Endothelial cell of umbilical vein (primary cell): Measurements from ENCODE around the gene JMJD8. TPM values are rescaled to one million over a fixed set of nuclear protein-coding genes. Genes with fewer than 3 reads are reported as not detected.

ENCODE experiments used
- BruUV-seq: library from RNA; stranded (reverse); fragments of 400-500 nt; replicated peaks from 2 replicates; lab custom pipeline; 2021; lab: Mats Ljungman, UMichigan
- CTCF ChIA-PET: fragments of 300-600, 350-600 bp; sonication (Branson Sonifier 250); formaldehyde crosslinking; loops from one replicate; lab custom pipeline; 2021; ENCODE audit warnings: antibody characterized with exemption, inconsistent platforms; lab: Charles Lee
- POLR2A ChIA-PET: fragments of 300-600, 350-600 bp; sonication (Branson Sonifier 250); formaldehyde crosslinking; loops from one replicate; lab custom pipeline; 2021; ENCODE audit warnings: antibody characterized with exemption, inconsistent platforms; lab: Charles Lee
- DNase-seq: peaks from one replicate; pipeline ENCODE4 v3.0.0-alpha.2; 2011; ENCODE audit warnings: low read depth, low spot score
- FAIRE-seq: peaks from 2 replicates; lab custom pipeline; 2011; peaks lifted over from hg19 to GRCh38; lab: Jason Lieb, UNC
- H2AFZ ChIP-seq: 2 replicates; pipeline ENCODE4 v1.6.0; 2012; ENCODE audit warnings: low read depth, low read length, control low read depth, inconsistent platforms
- H3K27ac ChIP-seq: 2 replicates; pipeline ENCODE4 v1.5.1; 2011; ENCODE audit warnings: low read depth, mild to moderate bottlenecking, control low read depth, low read length, moderate library complexity; ENCODE audit not compliant: insufficient read depth
- H3K27me3 ChIP-seq, 2 experiments: 2 replicates each; pipeline versions ENCODE4 v1.6.0 to v1.6.1; 2011; ENCODE audit warnings: low read length in 2 of 2, mixed read lengths in 1 of 2; ENCODE audit not compliant: control insufficient read depth in 2 of 2, insufficient read depth in 2 of 2
- H3K36me3 ChIP-seq, 2 experiments: 2 replicates in 1 of 2; 3 replicates in 1 of 2; pipeline ENCODE4 v1.5.1; 2011; ENCODE audit warnings: low read length in 2 of 2, mild to moderate bottlenecking in 1 of 2, moderate library complexity in 1 of 2; ENCODE audit not compliant: control insufficient read depth in 2 of 2, insufficient read depth in 2 of 2; ENCODE audit errors: extremely low read depth in 1 of 2
- H3K4me1 ChIP-seq: 3 replicates; pipeline ENCODE4 v1.5.1; 2011; ENCODE audit warnings: mild to moderate bottlenecking, low read length; ENCODE audit not compliant: control insufficient read depth, insufficient read depth; ENCODE audit errors: extremely low read depth
- H3K4me2 ChIP-seq: 2 replicates; pipeline ENCODE4 v1.6.1; 2011; ENCODE audit warnings: low read length, control low read depth, mixed read lengths; ENCODE audit not compliant: insufficient read depth
- H3K4me3 ChIP-seq, 3 experiments: fragments of 200-600 bp in 1 of 3; sonication (generic), shearing (Covaris generic) in 1 of 3; replicated peaks in 1 of 3; 2 replicates each; pipeline ENCODE4 v1.5.1; 2011 to 2016; ENCODE audit warnings: control low read depth in 3 of 3, low read length in 3 of 3, mild to moderate bottlenecking in 2 of 3, inconsistent platforms in 1 of 3, low read depth in 1 of 3, moderate library complexity in 1 of 3; ENCODE audit not compliant: insufficient read depth in 1 of 3
- H3K79me2 ChIP-seq: 2 replicates; pipeline ENCODE4 v1.6.0; 2012; ENCODE audit warnings: low read length, inconsistent platforms; ENCODE audit not compliant: control insufficient read depth, insufficient read depth
- H3K9ac ChIP-seq: replicated peaks from 2 replicates; pipeline ENCODE3; 2011; ENCODE audit warnings: low read length, control low read depth; ENCODE audit not compliant: insufficient read depth; ENCODE audit errors: extremely low read depth
- H3K9me1 ChIP-seq: replicated peaks from 3 replicates; pipeline ENCODE4 v1.6.0; 2011; ENCODE audit warnings: mild to moderate bottlenecking, low read length; ENCODE audit not compliant: control insufficient read depth, insufficient read depth; ENCODE audit errors: extremely low read depth
- H3K9me3 ChIP-seq: replicated peaks from 2 replicates; pipeline ENCODE4 v1.5.1; 2012; ENCODE audit warnings: low read length, inconsistent platforms; ENCODE audit not compliant: control insufficient read depth, insufficient read depth
- H4K20me1 ChIP-seq: replicated peaks from 2 replicates; pipeline ENCODE3; 2011; ENCODE audit warnings: mild to moderate bottlenecking, low read length; ENCODE audit not compliant: control insufficient read depth, insufficient read depth; ENCODE audit errors: extremely low read depth
- CTCF ChIP-seq, 2 donors: IDR thresholded peaks; 1 replicate in 1 of 2; 2 replicates in 1 of 2; pipeline ENCODE4 v1.5.1; 2011; ENCODE audit warnings: low read length in 2 of 2, mild to moderate bottlenecking in 2 of 2, moderate library complexity in 2 of 2, control low read depth in 1 of 2, inconsistent platforms in 1 of 2, low read depth in 1 of 2; ENCODE audit not compliant: insufficient read depth in 1 of 2; ENCODE audit errors: extremely low read depth in 1 of 2
- EZH2 ChIP-seq: IDR thresholded peaks from 2 replicates; pipeline ENCODE4 v1.6.1; 2012; ENCODE audit warnings: borderline replicate concordance, low read depth, mild to moderate bottlenecking, moderate library complexity, low read length, inconsistent platforms; ENCODE audit not compliant: severe bottlenecking
- FOS ChIP-seq: IDR thresholded peaks from 2 replicates; pipeline ENCODE4 v1.6.1; 2011; ENCODE audit warnings: mild to moderate bottlenecking, low read length, moderate library complexity, borderline replicate concordance; ENCODE audit not compliant: insufficient read depth
- GATA2 ChIP-seq: IDR thresholded peaks from 2 replicates; pipeline ENCODE4 v1.7.0; 2011; ENCODE audit warnings: low read depth, mild to moderate bottlenecking, moderate library complexity, mixed read lengths, low read length; ENCODE audit not compliant: insufficient read length, insufficient read depth
- JUN ChIP-seq: IDR thresholded peaks from 2 replicates; pipeline ENCODE4 v1.6.1; 2011; ENCODE audit warnings: borderline replicate concordance, low read depth; ENCODE audit not compliant: insufficient read length, insufficient read depth
- MAX ChIP-seq: IDR thresholded peaks from 2 replicates; pipeline ENCODE4 v1.6.1; 2011; ENCODE audit not compliant: insufficient read depth, insufficient read length
- MYC ChIP-seq: IDR thresholded peaks from one replicate; pipeline ENCODE4 v1.6.1; 2011; ENCODE audit warnings: mild to moderate bottlenecking, low read depth, low read length
- POLR2A ChIP-seq: IDR thresholded peaks from 2 replicates; pipeline ENCODE4 v1.6.1; 2012; ENCODE audit warnings: low read depth, mild to moderate bottlenecking, control low read depth, low read length
- POLR2AphosphoS5 ChIP-seq: IDR thresholded peaks from 2 replicates; pipeline ENCODE4 v1.6.1; 2012; ENCODE audit warnings: low read depth, mild to moderate bottlenecking, control low read depth, low read length, moderate library complexity; ENCODE audit not compliant: insufficient read depth
- dilution Hi-C: fragments of 300-500 bp; cut with MboI; formaldehyde crosslinking; loops from one replicate; pipeline ENCODE4 v1.15.0; 2019; ENCODE audit warnings: low sequenced_read_pairs; ENCODE audit not compliant: extremely low pct_ligation_motif_present
- intact Hi-C: fragments of 100-400 bp; cut with micrococcal nuclease; formaldehyde crosslinking; loops from one replicate; pipeline ENCODE4 v1.10.0; 2022
- polyA plus RNA-seq, 4 experiments: library from polyadenylated mRNA; depleted of rRNA in 3 of 4; stranded (reverse) in 3 of 4; unstranded in 1 of 4; fragments of >200 nt; gene quantifications; 2 replicates each; pipeline versions ENCODE4 v1.2.1 to v1.2.3, GENCODE V29; 2011 to 2012; ENCODE audit warnings: missing spikeins in 1 of 4
- total RNA-seq: library from RNA; stranded (reverse); gene quantifications from 2 replicates; pipeline ENCODE4 v1.2.3, GENCODE V29; 2021

The JMJD8 gene
- total and polyA plus RNA-seq, 2 donors (not counting 3 experiments of a cell fraction or from before 2014, with no cell fraction given) = 55.1 to 102 TPM

GRCh38 chr16:698911-699671 is 15.0 kb upstream of the JMJD8 start:
- Histone ChIP-seq H3K27ac (no peak overlapping the region), H3K27me3 (peaks cover 36 to 38% of the 10 kb centered on the region in 2 experiments), H3K4me3 (no peak overlapping the region), H3K4me2 (no peak overlapping the region), H3K9me1 (no peaks in the 10 kb centered on the region), H3K36me3 (no peaks in the 10 kb centered on the region), H3K9ac (no peak overlapping the region), H4K20me1 (no peaks in the 10 kb centered on the region), H3K79me2 (no peaks in the 10 kb centered on the region), H3K4me1 (no peaks in the 10 kb centered on the region), H3K9me3 (no peaks in the 10 kb centered on the region), H2AFZ (no peak overlapping the region)
- TF ChIP-seq FOS (no peak), CTCF (IDR thresholded peaks at IDR 0.05; ENCODE audit: extremely low read depth in 1 of 2, insufficient read depth in 1 of 2, low read depth in 1 of 2, low read length in 2 of 2) (no peak), MAX (no peak), MYC (no peak), POLR2AphosphoS5 (no peak), GATA2 (no peak), EZH2 (no peak), JUN (no peak), POLR2A (no peak)
- dilution Hi-C loops = no loop called here
- FAIRE-seq (no peak), DNase-seq (no peak)
- POLR2A ChIA-PET = no interaction called here
- intact Hi-C loops = no loop called here
- BruUV-seq = no TSS peak
- CTCF ChIA-PET = no interaction called here
